GM12878 (cell line): ENCODE results near the gene ARHGEF37. TPM values are rescaled to one million over a fixed set of nuclear protein-coding genes. Genes with fewer than 3 reads are reported as not detected.

Source experiments
- ATAC-seq: fragments of 200-7000 bp; cut with Tn5 transposase; 3 replicates; pipeline ENCODE4 v1.9.1; 2020; ENCODE audit warnings: mild to moderate bottlenecking, moderate library complexity
- BruUV-seq: library from RNA; stranded (reverse); fragments of 400-500 nt; replicated peaks from 2 replicates; lab custom pipeline; 2021; lab: Mats Ljungman, UMichigan
- CTCF ChIA-PET: fragments of 300-600 bp; sonication (Branson Sonifier 250); formaldehyde crosslinking; extraction: SDS; loops from one replicate; lab custom pipeline; 2021; ENCODE audit warnings: inconsistent platforms; lab: Yijun Ruan, JAX
- POLR2A ChIA-PET: fragments of 350-600 bp; formaldehyde crosslinking; extraction: SDS; loops from one replicate; lab custom pipeline; 2021; ENCODE audit warnings: inconsistent platforms; lab: Charles Lee
- RAD21 ChIA-PET: fragments of 300-600 bp; sonication (Branson Sonifier 250); formaldehyde crosslinking; loops from one replicate; lab custom pipeline; 2023; ENCODE audit warnings: antibody characterized with exemption; ENCODE audit not compliant: unreplicated experiment; lab: Charles Lee
- SMC1A ChIA-PET: fragments of 300-600 bp; sonication (Branson Sonifier 250); formaldehyde crosslinking; loops from one replicate; lab custom pipeline; 2023; ENCODE audit not compliant: unreplicated experiment, uncharacterized antibody; lab: Charles Lee
- DNase-seq: peaks from one replicate; pipeline ENCODE4 v3.0.0-alpha.2; 2011; ENCODE audit warnings: low read depth, low spot score
- FAIRE-seq: peaks from 3 replicates; lab custom pipeline; 2011; peaks lifted over from hg19 to GRCh38; lab: Jason Lieb, UNC
- H2AFZ ChIP-seq: 2 replicates; pipeline ENCODE4 v1.6.0; 2011; ENCODE audit warnings: low read depth, low read length, control low read depth; ENCODE audit not compliant: control insufficient read depth
- H3K27ac ChIP-seq: 2 replicates; pipeline ENCODE4 v1.5.1; 2011; ENCODE audit warnings: control low read depth; ENCODE audit not compliant: control insufficient read depth, insufficient read depth
- H3K27me3 ChIP-seq, 2 experiments: replicated peaks in 1 of 2; 2 replicates each; pipeline versions ENCODE4 v1.6.0 to v1.6.1; 2011; ENCODE audit warnings: low read length in 1 of 2; ENCODE audit not compliant: control insufficient read depth in 2 of 2, insufficient read depth in 2 of 2
- H3K36me3 ChIP-seq, 2 experiments: 2 replicates each; pipeline ENCODE4 v1.5.1; 2011; ENCODE audit warnings: low read length in 1 of 2; ENCODE audit not compliant: control insufficient read depth in 2 of 2, insufficient read depth in 2 of 2
- H3K4me1 ChIP-seq: 2 replicates; pipeline ENCODE4 v1.6.1; 2011; ENCODE audit warnings: mild to moderate bottlenecking, low read length, moderate library complexity, mixed read lengths; ENCODE audit not compliant: control insufficient read depth, insufficient read depth
- H3K4me2 ChIP-seq: 2 replicates; pipeline ENCODE4 v1.6.0; 2011; ENCODE audit warnings: control low read depth; ENCODE audit not compliant: control insufficient read depth, insufficient read depth
- H3K4me3 ChIP-seq: fragments of 200-600 bp; sonication (generic); 2 replicates; pipeline ENCODE4 v1.5.1; 2016
- H3K79me2 ChIP-seq: 2 replicates; pipeline ENCODE4 v1.6.0; 2011; ENCODE audit warnings: low read length; ENCODE audit not compliant: control insufficient read depth, insufficient read depth
- H3K9ac ChIP-seq: 2 replicates; pipeline ENCODE4 v1.8.0; 2011; ENCODE audit warnings: low read length, control low read depth, mixed read lengths; ENCODE audit not compliant: control insufficient read depth, insufficient read depth
- H3K9me3 ChIP-seq: replicated peaks from 3 replicates; pipeline ENCODE4 v1.5.1; 2011; ENCODE audit warnings: mild to moderate bottlenecking, low read length; ENCODE audit not compliant: control insufficient read depth, insufficient read depth
- H4K20me1 ChIP-seq: 2 replicates; pipeline ENCODE4 v1.6.0; 2011; ENCODE audit not compliant: control insufficient read depth, insufficient read depth
- BRCA1 ChIP-seq: IDR thresholded peaks from 2 replicates; pipeline ENCODE4 v1.6.1; 2011; ENCODE audit warnings: low read depth, low read length, improper control_type of control experiment
- EED ChIP-seq: sonication (generic); IDR thresholded peaks from 2 replicates; pipeline ENCODE4 v1.6.1; 2016; ENCODE audit warnings: antibody characterized with exemption, low read depth
- HDAC6 ChIP-seq: fragments of 200-600 bp; sonication (generic); IDR thresholded peaks from one replicate; pipeline ENCODE4 v1.8.0; 2017; ENCODE audit warnings: antibody characterized with exemption; ENCODE audit not compliant: unreplicated experiment
- IKZF2 ChIP-seq, 2 experiments: fragments of 450-650 bp; IDR thresholded peaks; 2 replicates each; pipeline ENCODE4 v1.6.1; 2017; ENCODE audit warnings: mild to moderate bottlenecking in 2 of 2, moderate library complexity in 2 of 2
- LARP7 ChIP-seq: fragments of 450-650 bp; IDR thresholded peaks from 2 replicates; pipeline ENCODE4 v1.6.1; 2017; ENCODE audit warnings: mild to moderate bottlenecking
- ZNF384 ChIP-seq: IDR thresholded peaks from 2 replicates; pipeline ENCODE4 v1.6.1; 2012; ENCODE audit warnings: low read depth, mild to moderate bottlenecking, low read length, improper control_type of control experiment, borderline replicate concordance
- WGBS: methylation state at CpG from one replicate; pipeline ENCODE4 v1.1.6; 2016; ENCODE audit warnings: low lambda C conversion rate; ENCODE audit not compliant: insufficient replicate concordance, insufficient coverage; ENCODE audit errors: missing lambda C conversion rate; 5-methylcytosine and 5-hydroxymethylcytosine counted together
- in situ Hi-C: fragments of 300-500 bp; cut with MboI; formaldehyde crosslinking; loops from 9 replicates; pipeline ENCODE4 v1.14.3; 2018; ENCODE audit warnings: mixed read lengths
- intact Hi-C: fragments of 100-400 bp; cut with micrococcal nuclease; formaldehyde crosslinking; loops from one replicate; pipeline ENCODE4 v1.14.2; 2022; ENCODE audit not compliant: unreplicated experiment
- polyA plus RNA-seq, 11 experiments: library from polyadenylated mRNA; depleted of rRNA in 4 of 11; unstranded in 6 of 11; stranded (reverse) in 5 of 11; fragments of >200 nt; fragmentation: Nextera tagmentation in 4 of 11; fragmentation: Illumina TruSeq in 1 of 11; extraction: Ambion mirVana in 4 of 11; extraction: Trizol in 1 of 11; gene quantifications; 1 replicate in 1 of 11; 2 replicates in 10 of 11; pipeline versions ENCODE4 v1.2.1 to v1.2.3, GENCODE V29; 2011 to 2016; ENCODE audit warnings: inconsistent platforms in 2 of 11, missing spikeins in 2 of 11, low read depth in 1 of 11
- total RNA-seq, 4 experiments: library from RNA; depleted of rRNA in 3 of 4; stranded (reverse); fragments of >200 nt in 3 of 4; fragmentation: Illumina TruSeq in 1 of 4; extraction: Trizol in 1 of 4; gene quantifications; 2 replicates each; pipeline versions ENCODE4 v1.2.1 to v1.2.3, GENCODE V29; 2013 to 2021

The ARHGEF37 gene
- total and polyA plus RNA-seq, 10 of the 15 experiments (the other 5 are each of a cell fraction or from before 2014, with no cell fraction given): 0.16 to 1.1 (median 0.63) TPM

GRCh38 chr5:149666212-149666852 is 85.0 kb downstream of the ARHGEF37 start:
- POLR2A ChIA-PET: interaction anchor here (0.8 to 3.2 kb wide), 7 partner anchors 10 to 164 kb away, joined by 3 to 18 read pairs (median 6); no protein-coding TSS in a partner anchor
- H3K27ac ChIP-seq: no peak overlapping the region
- no peak overlapping the region for H3K9ac ChIP-seq
- no peaks in the 10 kb centered on the region for H3K79me2 ChIP-seq
- H3K4me1 ChIP-seq: no peaks in the 10 kb centered on the region
- FAIRE-seq (no peak), DNase-seq (no peak), ATAC-seq (peak; percentile 65)
- no peak overlapping the region for H3K4me2 ChIP-seq
- BruUV-seq: no TSS peak
- H3K27me3 ChIP-seq: no peaks in the 10 kb centered on the region; a peak in 1 of 4 replicates
- no peak overlapping the region for H3K4me3 ChIP-seq
- H3K9me3 ChIP-seq: peaks cover 5% of the 10 kb centered on the region; the same call in 2 of the 3 replicates
- H2AFZ ChIP-seq: no peak overlapping the region
- in situ Hi-C loops (no loop called here), intact Hi-C loops (loop anchor here (2.0 to 5.0 kb wide), 2 partner anchors 64 to 111 kb away; partner anchors contain the start of gene PPARGC1B)
- RAD21 ChIA-PET: interaction anchor here (0.8 to 6.5 kb wide), 21 partner anchors 10 to 326 kb away, joined by 3 to 91 read pairs (median 5); no protein-coding TSS in a partner anchor
- CTCF ChIA-PET: interaction anchor here (0.7 to 13.8 kb wide), 44 partner anchors 9 to 324 kb away, joined by 3 to 349 read pairs (median 7); partner anchors contain the start of gene PPARGC1B
- 54% methylated on average over 4 of the region's 4 CpGs for WGBS
- SMC1A ChIA-PET: interaction anchor here (0.9 to 13.2 kb wide), 30 partner anchors 12 to 327 kb away, joined by 3 to 210 read pairs (median 6); partner anchors contain the start of gene PPARGC1B
- H3K36me3 ChIP-seq: no peaks in the 10 kb centered on the region
- no peaks in the 10 kb centered on the region for H4K20me1 ChIP-seq
- TF ChIP-seq BRCA1 (no peak), IKZF2 (IDR thresholded peaks at IDR 0.05) (no peak), HDAC6 (no peak), ZNF384 (no peak), LARP7 (no peak), EED (no peak)
